Trophoblast cell (in vitro differentiated cells and primary cell): ENCODE data around the gene TMOD3.
A peak's percentile ranks its signal among the peaks of the same experiment; 100 is the strongest.

ENCODE experiments used
- DNase-seq, 2 donors: peaks; one replicate each; pipeline ENCODE4 v3.0.0-alpha.2; 2016
- H2AFZ ChIP-seq: 2 replicates; pipeline ENCODE4 v1.6.1; 2013; ENCODE audit warnings: low read length, moderate library complexity, mild to moderate bottlenecking; ENCODE audit not compliant: insufficient read depth, poor library complexity
- H2AK5ac ChIP-seq: 2 replicates; pipeline ENCODE4 v1.6.1; 2013; ENCODE audit warnings: mild to moderate bottlenecking, low read length
- H2BK120ac ChIP-seq: 2 replicates; pipeline ENCODE4 v1.6.1; 2013; ENCODE audit warnings: low read length, mild to moderate bottlenecking, moderate library complexity; ENCODE audit not compliant: insufficient read depth, poor library complexity
- H2BK12ac ChIP-seq: 2 replicates; pipeline ENCODE4 v1.6.1; 2013; ENCODE audit warnings: mild to moderate bottlenecking, low read length, moderate library complexity
- H2BK5ac ChIP-seq: 2 replicates; pipeline ENCODE4 v1.6.1; 2013; ENCODE audit warnings: low read length, low read depth, moderate library complexity, mild to moderate bottlenecking; ENCODE audit not compliant: poor library complexity
- H3K14ac ChIP-seq: 2 replicates; pipeline ENCODE4 v1.6.1; 2013; ENCODE audit warnings: mild to moderate bottlenecking, low read length
- H3K18ac ChIP-seq: 2 replicates; pipeline ENCODE4 v1.6.1; 2013; ENCODE audit warnings: mild to moderate bottlenecking, low read length
- H3K23ac ChIP-seq: 2 replicates; pipeline ENCODE4 v1.6.1; 2013; ENCODE audit warnings: low read length
- H3K27ac ChIP-seq: 2 replicates; pipeline ENCODE4 v1.5.1; 2013; ENCODE audit warnings: low read depth, mild to moderate bottlenecking, inconsistent platforms, low read length, moderate library complexity
- H3K27me3 ChIP-seq: 2 replicates; pipeline ENCODE4 v1.6.1; 2013; ENCODE audit warnings: inconsistent platforms, mild to moderate bottlenecking, low read length, moderate library complexity; ENCODE audit not compliant: insufficient read depth
- H3K36me3 ChIP-seq, 2 experiments: 1 replicate in 1 of 2; 2 replicates in 1 of 2; pipeline ENCODE4 v1.6.1; 2013; ENCODE audit warnings: low read length in 2 of 2, mild to moderate bottlenecking in 2 of 2, moderate library complexity in 1 of 2; ENCODE audit not compliant: insufficient read depth in 2 of 2, control insufficient read depth in 1 of 2
- H3K4ac ChIP-seq: 2 replicates; pipeline ENCODE4 v1.6.1; 2013; ENCODE audit warnings: low read depth, mild to moderate bottlenecking, low read length, moderate library complexity
- H3K4me1 ChIP-seq, 2 experiments: 1 replicate in 1 of 2; 2 replicates in 1 of 2; pipeline ENCODE4 v1.6.1; 2013; ENCODE audit warnings: low read length in 2 of 2, mild to moderate bottlenecking in 2 of 2, moderate library complexity in 1 of 2; ENCODE audit not compliant: insufficient read depth in 2 of 2, control insufficient read depth in 1 of 2
- H3K4me2 ChIP-seq: 2 replicates; pipeline ENCODE4 v1.6.1; 2013; ENCODE audit warnings: inconsistent platforms, mild to moderate bottlenecking, low read length, moderate library complexity
- H3K4me3 ChIP-seq: 2 replicates; pipeline ENCODE4 v1.5.1; 2013; ENCODE audit warnings: mild to moderate bottlenecking, low read depth, low read length, inconsistent platforms
- H3K79me1 ChIP-seq: one replicate; pipeline ENCODE4 v1.6.1; 2013; ENCODE audit warnings: low read length
- H3K79me2 ChIP-seq: 2 replicates; pipeline ENCODE4 v1.6.1; 2013; ENCODE audit warnings: low read length, mild to moderate bottlenecking; ENCODE audit not compliant: control insufficient read depth, insufficient read depth, poor library complexity
- H3K9ac ChIP-seq: 2 replicates; pipeline ENCODE4 v1.6.1; 2013; ENCODE audit warnings: mild to moderate bottlenecking, low read length
- H3K9me3 ChIP-seq: 2 replicates; pipeline ENCODE4 v1.6.1; 2013; ENCODE audit warnings: low read depth, mild to moderate bottlenecking, control low read depth, inconsistent platforms, low read length; ENCODE audit not compliant: insufficient read depth
- H4K12ac ChIP-seq: 2 replicates; pipeline ENCODE4 v1.6.1; 2013; ENCODE audit warnings: low read depth, mild to moderate bottlenecking, low read length, moderate library complexity
- H4K8ac ChIP-seq: 2 replicates; pipeline ENCODE4 v1.6.1; 2013; ENCODE audit warnings: low read depth, mild to moderate bottlenecking, low read length, moderate library complexity
- H4K91ac ChIP-seq: one replicate; pipeline ENCODE4 v1.6.1; 2013; ENCODE audit warnings: low read depth, mild to moderate bottlenecking, low read length, moderate library complexity
- WGBS: extraction: QIAGEN DNeasy Blood & Tissue Kit; methylation state at CpG from one replicate; pipeline ENCODE4 v1.1.7; 2013; ENCODE audit warnings: missing lambda C conversion rate; ENCODE audit not compliant: insufficient read length, insufficient coverage; ENCODE audit errors: extremely low coverage; 5-methylcytosine and 5-hydroxymethylcytosine counted together

The TMOD3 gene

DNA sequence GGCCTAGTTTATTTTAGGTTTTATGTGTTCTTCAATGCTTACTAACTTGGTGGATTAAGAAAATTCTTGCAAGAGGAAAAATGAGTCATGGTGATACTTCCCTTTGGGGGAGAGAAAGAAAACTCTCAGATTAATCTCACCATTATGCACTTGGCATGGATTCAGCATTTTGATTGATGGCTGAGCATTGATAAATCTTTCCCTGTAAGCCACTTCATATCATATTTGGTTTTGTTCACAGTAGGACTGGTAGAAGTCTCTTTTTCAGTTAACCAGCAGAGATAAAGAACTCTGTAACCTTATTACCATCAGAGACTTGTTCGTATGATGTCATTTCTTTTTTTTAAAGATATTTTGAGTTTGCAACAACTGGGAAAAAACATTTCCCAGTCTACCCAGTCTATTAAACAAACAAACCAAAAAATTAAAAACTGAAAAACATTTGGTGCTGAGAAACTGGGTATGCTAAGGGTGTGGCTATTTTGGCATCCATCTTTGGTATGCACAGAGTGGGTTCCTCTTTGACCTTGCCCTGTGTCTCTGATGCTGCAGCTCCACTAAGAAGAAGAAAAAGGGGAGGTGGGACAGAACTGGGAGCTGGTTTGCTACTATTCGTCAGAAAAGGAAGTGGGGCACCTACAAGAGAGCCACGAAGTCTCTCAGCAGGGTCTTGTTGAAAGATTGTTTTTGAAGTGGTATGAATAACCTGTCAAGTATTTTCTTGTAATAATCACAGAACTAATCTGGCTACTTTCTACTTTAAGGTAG is 17.2 kb downstream of the TMOD3 start:
- Histone ChIP-seq H2AK5ac (no peak overlapping the region), H4K91ac (no peak overlapping the region), H2AFZ (no peak overlapping the region), H3K27ac (no peak overlapping the region), H3K79me1 (no peaks in the 10 kb centered on the region), H3K36me3 (no peaks in the 10 kb centered on the region), H3K79me2 (no peaks in the 10 kb centered on the region), H3K4me1 (peaks cover 0 to 5% of the 10 kb centered on the region in 2 experiments), H3K9ac (no peak overlapping the region), H3K18ac (no peak overlapping the region), H3K4ac (no peak overlapping the region), H2BK5ac (no peak overlapping the region), H2BK12ac (no peak overlapping the region), H3K9me3 (no peaks in the 10 kb centered on the region), H2BK120ac (no peak overlapping the region), H3K4me2 (no peak overlapping the region), H3K14ac (no peak overlapping the region), H3K4me3 (no peak overlapping the region), H4K8ac (no peak overlapping the region), H4K12ac (no peak overlapping the region), H3K27me3 (no peaks in the 10 kb centered on the region), H3K23ac (no peak overlapping the region)
- WGBS: no CpG with 5 or more reads among the region's 3 CpGs
- peak in 1 of 2 donors; percentile 36 for DNase-seq

DNA sequence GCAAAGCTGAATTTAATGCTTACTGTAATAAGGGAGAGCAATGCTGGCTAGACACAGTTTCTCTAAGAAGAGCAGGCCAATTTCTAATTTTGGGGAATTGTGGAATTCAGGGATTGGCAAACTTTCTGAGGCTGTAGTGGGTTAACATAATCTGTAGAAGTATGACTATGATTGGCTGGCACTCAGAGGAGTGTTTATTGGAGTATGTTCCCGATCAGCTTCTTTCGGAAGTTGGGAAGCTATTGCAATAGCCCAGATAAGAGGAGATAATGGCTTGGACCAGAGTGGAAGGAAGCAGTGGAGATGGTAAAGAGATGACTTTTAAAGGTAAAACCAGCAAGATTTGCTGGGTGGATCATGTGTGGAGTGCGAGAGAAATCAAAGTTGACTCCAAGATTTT is 19.4 kb downstream of the TMOD3 start:
- no peak overlapping the region for H4K12ac ChIP-seq
- no peak overlapping the region for H3K18ac ChIP-seq
- no peaks in the 10 kb centered on the region for H3K79me2 ChIP-seq
- H3K4me3 ChIP-seq: no peak overlapping the region
- no peaks in the 10 kb centered on the region for H3K27me3 ChIP-seq
- no peak overlapping the region for H3K27ac ChIP-seq
- H4K8ac ChIP-seq: no peak overlapping the region
- no CpG with 5 or more reads among the region's 3 CpGs for WGBS
- no peak overlapping the region for H2BK12ac ChIP-seq
- no peak overlapping the region for H3K4ac ChIP-seq
- H2AFZ ChIP-seq: no peak overlapping the region
- no peak overlapping the region for H3K9ac ChIP-seq
- H2AK5ac ChIP-seq: no peak overlapping the region
- H2BK120ac ChIP-seq: no peak overlapping the region
- H3K9me3 ChIP-seq: no peaks in the 10 kb centered on the region
- H4K91ac ChIP-seq: no peak overlapping the region
- H3K4me2 ChIP-seq: no peak overlapping the region
- H3K23ac ChIP-seq: no peak overlapping the region
- DNase-seq: no peak
- no peak overlapping the region for H2BK5ac ChIP-seq
- H3K36me3 ChIP-seq: no peaks in the 10 kb centered on the region
- no peaks in the 10 kb centered on the region for H3K79me1 ChIP-seq
- H3K4me1 ChIP-seq: no peaks in the 10 kb centered on the region
- no peak overlapping the region for H3K14ac ChIP-seq

DNA sequence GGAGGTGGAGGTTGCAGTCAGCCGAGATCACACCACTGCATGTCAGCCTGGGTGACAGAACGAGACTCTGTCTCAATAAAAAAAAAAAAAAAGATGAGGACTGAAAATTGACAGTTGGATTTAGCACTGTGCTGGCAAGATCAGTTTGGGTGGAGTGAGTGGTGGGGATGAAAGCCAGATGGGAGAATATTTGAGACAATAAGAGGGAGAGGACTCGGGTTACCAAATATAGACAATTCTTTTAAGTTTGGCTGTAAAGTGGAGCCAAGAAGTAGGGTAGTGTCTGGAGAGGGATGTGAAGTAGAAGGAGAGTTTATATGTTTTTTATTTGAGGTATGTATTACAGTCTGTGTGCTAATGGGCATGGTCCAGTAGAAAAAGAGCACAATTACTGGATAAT is 20.4 kb downstream of the TMOD3 start:
- no peak overlapping the region for H3K27ac ChIP-seq
- no peak overlapping the region for H3K14ac ChIP-seq
- no peaks in the 10 kb centered on the region for H3K79me2 ChIP-seq
- no peaks in the 10 kb centered on the region for H3K4me1 ChIP-seq
- no peak overlapping the region for H3K23ac ChIP-seq
- H2BK120ac ChIP-seq: no peak overlapping the region
- H3K18ac ChIP-seq: no peak overlapping the region
- H4K8ac ChIP-seq: no peak overlapping the region
- no peak overlapping the region for H4K12ac ChIP-seq
- H3K36me3 ChIP-seq: no peaks in the 10 kb centered on the region
- no peak overlapping the region for H2BK12ac ChIP-seq
- H3K9ac ChIP-seq: no peak overlapping the region
- no peak overlapping the region for H2BK5ac ChIP-seq
- H4K91ac ChIP-seq: no peak overlapping the region
- H2AK5ac ChIP-seq: no peak overlapping the region
- H2AFZ ChIP-seq: no peak overlapping the region
- no peaks in the 10 kb centered on the region for H3K27me3 ChIP-seq
- no peaks in the 10 kb centered on the region for H3K9me3 ChIP-seq
- H3K4me3 ChIP-seq: no peak overlapping the region
- H3K4me2 ChIP-seq: no peak overlapping the region
- no peak for DNase-seq
- WGBS: no CpG with 5 or more reads among the region's 3 CpGs
- peak overlapping the region; percentile 91 for H3K4ac ChIP-seq
- no peaks in the 10 kb centered on the region for H3K79me1 ChIP-seq

DNA sequence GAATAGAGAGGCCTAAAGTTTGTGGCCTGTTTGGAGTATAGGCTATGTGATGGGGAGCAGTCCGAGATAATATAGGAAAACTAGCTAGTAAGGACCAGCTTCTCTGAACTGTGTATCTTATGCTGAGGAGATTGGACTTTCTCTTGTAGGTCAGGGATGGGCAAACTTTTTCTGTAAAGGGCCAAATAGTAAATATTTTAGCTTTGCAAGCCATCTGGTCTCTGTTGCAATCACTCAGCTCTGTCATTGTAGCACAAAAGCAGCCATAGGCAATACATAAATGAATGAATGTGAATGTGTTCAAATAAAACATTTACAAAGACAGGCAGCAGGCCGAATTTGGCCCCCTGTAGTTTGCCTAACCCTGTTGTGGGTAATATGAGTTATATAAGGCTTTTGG is 24.5 kb downstream of the TMOD3 start:
- peak in 1 of 2 donors; percentile 33 for DNase-seq
- H4K12ac ChIP-seq: no peak overlapping the region
- no peak overlapping the region for H3K4me3 ChIP-seq
- H2BK5ac ChIP-seq: no peak overlapping the region
- no peak overlapping the region for H2BK12ac ChIP-seq
- WGBS: no CpG with 5 or more reads among the region's 2 CpGs
- no peak overlapping the region for H2BK120ac ChIP-seq
- peaks cover under 1% of the 10 kb centered on the region for H3K79me2 ChIP-seq
- no peak overlapping the region for H3K9ac ChIP-seq
- no peak overlapping the region for H3K18ac ChIP-seq
- H3K27ac ChIP-seq: no peak overlapping the region
- H4K8ac ChIP-seq: no peak overlapping the region
- H2AK5ac ChIP-seq: no peak overlapping the region
- H3K27me3 ChIP-seq: no peaks in the 10 kb centered on the region
- no peak overlapping the region for H3K23ac ChIP-seq
- no peaks in the 10 kb centered on the region for H3K79me1 ChIP-seq
- no peak overlapping the region for H3K14ac ChIP-seq
- H3K4ac ChIP-seq: no peak overlapping the region
- H4K91ac ChIP-seq: no peak overlapping the region
- no peaks in the 10 kb centered on the region for H3K36me3 ChIP-seq
- H3K9me3 ChIP-seq: no peaks in the 10 kb centered on the region
- H3K4me1 ChIP-seq: no peaks in the 10 kb centered on the region
- no peak overlapping the region for H2AFZ ChIP-seq
- no peak overlapping the region for H3K4me2 ChIP-seq
